ENCODE data around the gene NEMF.
A peak's percentile ranks its signal among the peaks of the same experiment; 100 is the strongest.

NEMF gene

DNA sequence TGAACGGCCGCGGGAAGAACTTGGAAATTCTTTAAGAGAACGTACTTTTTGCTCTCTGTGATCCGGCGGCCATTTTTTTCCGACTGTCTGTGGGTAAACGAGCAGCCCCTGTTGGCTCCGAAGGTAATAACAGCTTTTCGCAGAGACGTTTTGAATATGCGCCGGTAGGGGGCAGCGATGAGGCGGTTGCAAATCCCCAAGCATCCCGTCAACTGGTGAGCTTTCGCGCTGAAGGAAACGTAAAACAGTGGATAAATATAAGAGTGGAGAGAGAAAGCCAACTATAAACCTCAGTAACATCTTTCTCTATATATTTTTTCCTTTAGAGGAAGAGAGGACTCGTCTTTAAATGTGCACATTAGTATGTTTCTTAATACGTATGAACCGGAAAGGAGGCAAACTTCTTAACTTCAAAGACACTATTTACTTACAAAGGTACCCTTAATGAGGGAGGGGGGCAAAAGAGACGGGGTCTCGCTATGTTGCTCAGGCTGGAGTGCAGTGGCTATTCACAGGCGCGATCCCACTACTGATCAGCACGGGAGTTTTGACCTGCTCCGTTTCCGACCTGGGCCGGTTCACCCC, 9.6 kb upstream of the NEMF start (continued):
- TF ChIP-seq ZNF701 (tag by site-specific recombination; IDR thresholded peaks at IDR 0.05) (no peak), GLI2 (tag by site-specific recombination; IDR thresholded peaks at IDR 0.05; ENCODE audit: borderline replicate concordance, low read depth) (peak; percentile 67; the same call in 1 of the 2 replicates), GLIS2 (tag by site-specific recombination; IDR thresholded peaks at IDR 0.05) (no peak), ZNF623 (tag by site-specific recombination; IDR thresholded peaks at IDR 0.05) (0 out of 2 replicates have a peak, but pooled peaks have one; percentile 7), HOXA7 (CRISPR knock-in tag; IDR thresholded peaks at IDR 0.05; ENCODE audit: borderline replicate concordance) (no peak), ZNF501 (tag by site-specific recombination; IDR thresholded peaks at IDR 0.05) (no peak), ZNF626 (tag by site-specific recombination; IDR thresholded peaks at IDR 0.05) (peak; percentile 91; the same call in 1 of the 2 replicates), ZNF677 (tag by site-specific recombination; IDR thresholded peaks at IDR 0.05) (peak; percentile 97), ZNF157 (tag by site-specific recombination; IDR thresholded peaks at IDR 0.05) (no peak), ZNF776 (tag by site-specific recombination; IDR thresholded peaks at IDR 0.05; ENCODE audit: borderline replicate concordance) (peak; percentile 97), ZNF747 (tag by site-specific recombination; IDR thresholded peaks at IDR 0.05) (no peak), ZNF350 (tag by site-specific recombination; IDR thresholded peaks at IDR 0.05) (no peak), WT1 (tag by site-specific recombination; IDR thresholded peaks at IDR 0.05) (no peak), ZNF544 (tag by site-specific recombination; IDR thresholded peaks at IDR 0.05) (peak; percentile 81; the same call in 1 of the 2 replicates), ZNF837 (tag by site-specific recombination; IDR thresholded peaks at IDR 0.05) (no peak), ZNF529 (tag by site-specific recombination; IDR thresholded peaks at IDR 0.05; ENCODE audit: insufficient replicate concordance) (peak; percentile 57), ZNF354C (tag by site-specific recombination; IDR thresholded peaks at IDR 0.05; ENCODE audit: borderline replicate concordance, low read depth) (no peak), ZNF707 (tag by site-specific recombination; IDR thresholded peaks at IDR 0.05) (no peak), ZNF155 (tag by site-specific recombination; IDR thresholded peaks at IDR 0.05) (no peak), ZNF302 (tag by site-specific recombination; IDR thresholded peaks at IDR 0.05; ENCODE audit: low read depth) (no peak), ZNF37A (tag by site-specific recombination; IDR thresholded peaks at IDR 0.05) (peak; percentile 99), KLF7 (tag by site-specific recombination; IDR thresholded peaks at IDR 0.05; ENCODE audit: borderline replicate concordance) (no peak), ZNF292 (tag by site-specific recombination; IDR thresholded peaks at IDR 0.05; ENCODE audit: borderline replicate concordance, low read depth) (no peak), ZNF140 (tag by site-specific recombination; IDR thresholded peaks at IDR 0.05) (no peak), ZNF391 (tag by site-specific recombination; IDR thresholded peaks at IDR 0.05; ENCODE audit: borderline replicate concordance, low read depth) (no peak), ZNF394 (tag by site-specific recombination; IDR thresholded peaks at IDR 0.05; ENCODE audit: borderline replicate concordance) (no peak)
- TF ChIP-seq, protein P1, sequence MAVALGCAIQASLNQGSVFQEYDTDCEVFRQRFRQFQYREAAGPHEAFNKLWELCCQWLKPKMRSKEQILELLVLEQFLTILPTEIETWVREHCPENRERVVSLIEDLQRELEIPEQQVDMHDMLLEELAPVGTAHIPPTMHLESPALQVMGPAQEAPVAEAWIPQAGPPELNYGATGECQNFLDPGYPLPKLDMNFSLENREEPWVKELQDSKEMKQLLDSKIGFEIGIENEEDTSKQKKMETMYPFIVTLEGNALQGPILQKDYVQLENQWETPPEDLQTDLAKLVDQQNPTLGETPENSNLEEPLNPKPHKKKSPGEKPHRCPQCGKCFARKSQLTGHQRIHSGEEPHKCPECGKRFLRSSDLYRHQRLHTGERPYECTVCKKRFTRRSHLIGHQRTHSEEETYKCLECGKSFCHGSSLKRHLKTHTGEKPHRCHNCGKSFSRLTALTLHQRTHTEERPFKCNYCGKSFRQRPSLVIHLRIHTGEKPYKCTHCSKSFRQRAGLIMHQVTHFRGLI (tag by site-specific recombination; IDR thresholded peaks at IDR 0.05) = peak; percentile 60; the same call in 1 of the 2 replicates
- TF ChIP-seq, protein P2, sequence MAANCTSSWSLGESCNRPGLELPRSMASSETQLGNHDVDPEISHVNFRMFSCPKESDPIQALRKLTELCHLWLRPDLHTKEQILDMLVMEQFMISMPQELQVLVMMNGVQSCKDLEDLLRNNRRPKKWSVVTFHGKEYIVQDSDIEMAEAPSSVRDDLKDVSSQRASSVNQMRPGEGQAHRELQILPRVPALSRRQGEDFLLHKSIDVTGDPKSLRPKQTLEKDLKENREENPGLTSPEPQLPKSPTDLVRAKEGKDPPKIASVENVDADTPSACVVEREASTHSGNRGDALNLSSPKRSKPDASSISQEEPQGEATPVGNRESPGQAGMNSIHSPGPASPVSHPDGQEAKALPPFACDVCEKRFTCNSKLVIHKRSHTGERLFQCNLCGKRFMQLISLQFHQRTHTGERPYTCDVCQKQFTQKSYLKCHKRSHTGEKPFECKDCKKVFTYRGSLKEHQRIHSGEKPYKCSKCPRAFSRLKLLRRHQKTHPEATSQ (tag by site-specific recombination; IDR thresholded peaks at IDR 0.05) = no peak
- TF ChIP-seq, protein P3, sequence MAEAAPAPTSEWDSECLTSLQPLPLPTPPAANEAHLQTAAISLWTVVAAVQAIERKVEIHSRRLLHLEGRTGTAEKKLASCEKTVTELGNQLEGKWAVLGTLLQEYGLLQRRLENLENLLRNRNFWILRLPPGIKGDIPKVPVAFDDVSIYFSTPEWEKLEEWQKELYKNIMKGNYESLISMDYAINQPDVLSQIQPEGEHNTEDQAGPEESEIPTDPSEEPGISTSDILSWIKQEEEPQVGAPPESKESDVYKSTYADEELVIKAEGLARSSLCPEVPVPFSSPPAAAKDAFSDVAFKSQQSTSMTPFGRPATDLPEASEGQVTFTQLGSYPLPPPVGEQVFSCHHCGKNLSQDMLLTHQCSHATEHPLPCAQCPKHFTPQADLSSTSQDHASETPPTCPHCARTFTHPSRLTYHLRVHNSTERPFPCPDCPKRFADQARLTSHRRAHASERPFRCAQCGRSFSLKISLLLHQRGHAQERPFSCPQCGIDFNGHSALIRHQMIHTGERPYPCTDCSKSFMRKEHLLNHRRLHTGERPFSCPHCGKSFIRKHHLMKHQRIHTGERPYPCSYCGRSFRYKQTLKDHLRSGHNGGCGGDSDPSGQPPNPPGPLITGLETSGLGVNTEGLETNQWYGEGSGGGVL (tag by site-specific recombination; IDR thresholded peaks at IDR 0.05) = 0 out of 2 replicates have a peak, but pooled peaks have one; percentile 3
- TF ChIP-seq, protein P4, sequence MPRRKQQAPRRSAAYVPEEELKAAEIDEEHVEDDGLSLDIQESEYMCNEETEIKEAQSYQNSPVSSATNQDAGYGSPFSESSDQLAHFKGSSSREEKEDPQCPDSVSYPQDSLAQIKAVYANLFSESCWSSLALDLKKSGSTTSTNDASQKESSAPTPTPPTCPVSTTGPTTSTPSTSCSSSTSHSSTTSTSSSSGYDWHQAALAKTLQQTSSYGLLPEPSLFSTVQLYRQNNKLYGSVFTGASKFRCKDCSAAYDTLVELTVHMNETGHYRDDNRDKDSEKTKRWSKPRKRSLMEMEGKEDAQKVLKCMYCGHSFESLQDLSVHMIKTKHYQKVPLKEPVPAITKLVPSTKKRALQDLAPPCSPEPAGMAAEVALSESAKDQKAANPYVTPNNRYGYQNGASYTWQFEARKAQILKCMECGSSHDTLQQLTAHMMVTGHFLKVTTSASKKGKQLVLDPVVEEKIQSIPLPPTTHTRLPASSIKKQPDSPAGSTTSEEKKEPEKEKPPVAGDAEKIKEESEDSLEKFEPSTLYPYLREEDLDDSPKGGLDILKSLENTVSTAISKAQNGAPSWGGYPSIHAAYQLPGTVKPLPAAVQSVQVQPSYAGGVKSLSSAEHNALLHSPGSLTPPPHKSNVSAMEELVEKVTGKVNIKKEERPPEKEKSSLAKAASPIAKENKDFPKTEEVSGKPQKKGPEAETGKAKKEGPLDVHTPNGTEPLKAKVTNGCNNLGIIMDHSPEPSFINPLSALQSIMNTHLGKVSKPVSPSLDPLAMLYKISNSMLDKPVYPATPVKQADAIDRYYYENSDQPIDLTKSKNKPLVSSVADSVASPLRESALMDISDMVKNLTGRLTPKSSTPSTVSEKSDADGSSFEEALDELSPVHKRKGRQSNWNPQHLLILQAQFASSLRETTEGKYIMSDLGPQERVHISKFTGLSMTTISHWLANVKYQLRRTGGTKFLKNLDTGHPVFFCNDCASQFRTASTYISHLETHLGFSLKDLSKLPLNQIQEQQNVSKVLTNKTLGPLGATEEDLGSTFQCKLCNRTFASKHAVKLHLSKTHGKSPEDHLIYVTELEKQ (tag by site-specific recombination; IDR thresholded peaks at IDR 0.05; ENCODE audit: borderline replicate concordance) = 0 out of 2 replicates have a peak, but pooled peaks have one; percentile 10
- TF ChIP-seq, protein P5, sequence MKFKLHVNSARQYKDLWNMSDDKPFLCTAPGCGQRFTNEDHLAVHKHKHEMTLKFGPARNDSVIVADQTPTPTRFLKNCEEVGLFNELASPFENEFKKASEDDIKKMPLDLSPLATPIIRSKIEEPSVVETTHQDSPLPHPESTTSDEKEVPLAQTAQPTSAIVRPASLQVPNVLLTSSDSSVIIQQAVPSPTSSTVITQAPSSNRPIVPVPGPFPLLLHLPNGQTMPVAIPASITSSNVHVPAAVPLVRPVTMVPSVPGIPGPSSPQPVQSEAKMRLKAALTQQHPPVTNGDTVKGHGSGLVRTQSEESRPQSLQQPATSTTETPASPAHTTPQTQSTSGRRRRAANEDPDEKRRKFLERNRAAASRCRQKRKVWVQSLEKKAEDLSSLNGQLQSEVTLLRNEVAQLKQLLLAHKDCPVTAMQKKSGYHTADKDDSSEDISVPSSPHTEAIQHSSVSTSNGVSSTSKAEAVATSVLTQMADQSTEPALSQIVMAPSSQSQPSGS (tag by site-specific recombination; IDR thresholded peaks at IDR 0.05; ENCODE audit: low read depth) = no peak

All from HEK293 (cell line).